OCI-LY7 (cell line): ENCODE measurements around the gene RBL1.

Source experiments
- EZH2phosphoT487 ChIP-seq: fragments of 200-600 bp; sonication (generic); IDR thresholded peaks from 2 replicates; pipeline ENCODE4 v1.6.1; 2018; ENCODE audit warnings: low read depth, borderline replicate concordance, mild to moderate bottlenecking, mixed run types, antibody characterized with exemption, low read length, moderate library complexity, mixed read lengths
- TF ChIP-seq, protein P1 (sequence below): fragments of 200-600 bp; sonication (generic); conservative IDR thresholded peaks from 2 replicates; pipeline ENCODE4 v1.5.1; 2014; ENCODE audit warnings: mild to moderate bottlenecking, antibody characterized with exemption, low read length, moderate library complexity, mixed read lengths

GRCh38 chr20:37055276-37055675 is 40.5 kb downstream of the RBL1 start:
- TF ChIP-seq, protein P1, sequence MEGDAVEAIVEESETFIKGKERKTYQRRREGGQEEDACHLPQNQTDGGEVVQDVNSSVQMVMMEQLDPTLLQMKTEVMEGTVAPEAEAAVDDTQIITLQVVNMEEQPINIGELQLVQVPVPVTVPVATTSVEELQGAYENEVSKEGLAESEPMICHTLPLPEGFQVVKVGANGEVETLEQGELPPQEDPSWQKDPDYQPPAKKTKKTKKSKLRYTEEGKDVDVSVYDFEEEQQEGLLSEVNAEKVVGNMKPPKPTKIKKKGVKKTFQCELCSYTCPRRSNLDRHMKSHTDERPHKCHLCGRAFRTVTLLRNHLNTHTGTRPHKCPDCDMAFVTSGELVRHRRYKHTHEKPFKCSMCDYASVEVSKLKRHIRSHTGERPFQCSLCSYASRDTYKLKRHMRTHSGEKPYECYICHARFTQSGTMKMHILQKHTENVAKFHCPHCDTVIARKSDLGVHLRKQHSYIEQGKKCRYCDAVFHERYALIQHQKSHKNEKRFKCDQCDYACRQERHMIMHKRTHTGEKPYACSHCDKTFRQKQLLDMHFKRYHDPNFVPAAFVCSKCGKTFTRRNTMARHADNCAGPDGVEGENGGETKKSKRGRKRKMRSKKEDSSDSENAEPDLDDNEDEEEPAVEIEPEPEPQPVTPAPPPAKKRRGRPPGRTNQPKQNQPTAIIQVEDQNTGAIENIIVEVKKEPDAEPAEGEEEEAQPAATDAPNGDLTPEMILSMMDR, result no peak
- TF ChIP-seq EZH2phosphoT487, result no peak
